GM10266 (cell line): ENCODE results near the gene FNDC3A.
"Not testable (repeated sequence)": the region's sequence is repeated elsewhere in the genome, so short reads cannot be mapped to it uniquely, and the experiment has no call there.

Experiments used
- DNase-seq: peaks from one replicate; pipeline ENCODE4 v3.0.0; 2012; ENCODE audit errors: extremely low spot score
- TF ChIP-seq, protein P1 (sequence below): IDR thresholded peaks from 2 replicates; pipeline ENCODE4 v1.5.1; 2012; ENCODE audit warnings: mild to moderate bottlenecking, low read depth; ENCODE audit not compliant: control insufficient read depth, insufficient read depth; ENCODE audit errors: missing control alignments

Gene FNDC3A

DNA sequence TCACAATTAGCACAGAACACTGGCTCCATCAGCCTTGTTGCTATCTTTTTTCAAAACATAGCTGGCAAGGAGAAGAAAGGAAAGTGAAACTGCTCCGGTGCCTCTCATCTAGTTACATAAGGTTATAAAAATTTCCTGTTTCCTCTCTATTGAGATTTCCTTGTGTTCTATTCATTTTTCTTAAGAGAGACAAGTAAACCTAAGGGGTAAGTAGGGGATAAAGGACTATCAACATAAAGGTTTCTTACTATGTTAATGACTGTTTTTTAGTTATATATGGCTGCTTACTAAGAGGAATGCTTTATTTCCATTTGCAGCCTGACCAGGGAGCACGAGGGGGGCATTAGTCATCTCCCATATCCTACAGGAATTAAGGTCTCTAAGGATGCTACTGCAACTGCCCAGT lies 171.2 kb downstream of the FNDC3A start:
- no peak for DNase-seq
- TF ChIP-seq, protein P1, sequence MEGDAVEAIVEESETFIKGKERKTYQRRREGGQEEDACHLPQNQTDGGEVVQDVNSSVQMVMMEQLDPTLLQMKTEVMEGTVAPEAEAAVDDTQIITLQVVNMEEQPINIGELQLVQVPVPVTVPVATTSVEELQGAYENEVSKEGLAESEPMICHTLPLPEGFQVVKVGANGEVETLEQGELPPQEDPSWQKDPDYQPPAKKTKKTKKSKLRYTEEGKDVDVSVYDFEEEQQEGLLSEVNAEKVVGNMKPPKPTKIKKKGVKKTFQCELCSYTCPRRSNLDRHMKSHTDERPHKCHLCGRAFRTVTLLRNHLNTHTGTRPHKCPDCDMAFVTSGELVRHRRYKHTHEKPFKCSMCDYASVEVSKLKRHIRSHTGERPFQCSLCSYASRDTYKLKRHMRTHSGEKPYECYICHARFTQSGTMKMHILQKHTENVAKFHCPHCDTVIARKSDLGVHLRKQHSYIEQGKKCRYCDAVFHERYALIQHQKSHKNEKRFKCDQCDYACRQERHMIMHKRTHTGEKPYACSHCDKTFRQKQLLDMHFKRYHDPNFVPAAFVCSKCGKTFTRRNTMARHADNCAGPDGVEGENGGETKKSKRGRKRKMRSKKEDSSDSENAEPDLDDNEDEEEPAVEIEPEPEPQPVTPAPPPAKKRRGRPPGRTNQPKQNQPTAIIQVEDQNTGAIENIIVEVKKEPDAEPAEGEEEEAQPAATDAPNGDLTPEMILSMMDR, result no peak

DNA sequence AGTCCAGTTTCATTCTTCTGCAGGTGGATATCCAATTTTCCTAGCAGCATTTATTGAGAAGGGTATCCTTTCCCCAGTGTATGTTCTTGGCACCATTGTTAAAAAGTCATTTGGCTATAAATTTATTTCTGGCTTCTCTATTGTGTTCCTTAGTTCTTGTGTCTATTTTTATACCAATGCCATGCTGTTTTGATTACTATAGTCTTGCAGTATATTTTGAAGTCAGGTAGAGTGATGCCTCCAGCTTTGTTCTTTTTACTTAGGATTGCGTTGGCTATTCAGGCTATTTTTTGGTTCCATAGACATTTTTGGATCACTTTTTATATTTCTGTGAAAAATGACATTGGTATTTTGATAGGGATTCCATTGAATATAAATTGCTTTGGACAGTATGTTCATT lies 172.7 kb downstream of the FNDC3A start:
- TF ChIP-seq, protein P1, result no peak
- no peak for DNase-seq

DNA sequence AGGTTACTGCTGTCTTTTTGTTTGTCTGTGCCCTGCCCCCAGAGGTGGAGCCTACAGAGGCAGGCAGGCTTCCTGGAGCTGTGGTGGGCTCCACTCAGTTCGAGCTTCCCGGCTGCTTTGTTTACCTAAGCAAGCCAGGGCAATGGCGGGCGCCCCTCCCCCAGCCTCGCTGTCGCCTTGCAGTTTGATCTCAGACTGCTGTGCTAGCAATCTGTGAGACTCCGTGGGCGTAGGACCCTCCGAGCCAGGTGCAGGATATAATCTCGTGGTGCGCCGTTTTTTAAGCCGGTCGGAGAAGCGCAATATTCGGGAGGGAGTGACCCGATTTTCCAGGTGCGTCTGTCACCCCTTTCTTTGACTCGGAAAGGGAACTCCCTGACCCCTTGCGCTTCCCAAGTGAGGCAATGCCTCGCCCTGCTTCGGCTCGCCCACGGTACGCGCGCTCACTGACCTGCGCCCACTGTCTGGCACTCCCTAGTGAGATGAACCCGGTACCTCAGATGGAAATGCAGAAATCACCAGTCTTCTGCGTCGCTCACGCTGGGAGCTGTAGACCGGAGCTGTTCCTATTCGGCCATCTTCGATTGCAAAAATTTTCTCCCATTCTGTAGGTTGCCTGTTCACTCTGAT lies 182.4 kb downstream of the FNDC3A start:
- DNase-seq, result not testable (repeated sequence)

DNA sequence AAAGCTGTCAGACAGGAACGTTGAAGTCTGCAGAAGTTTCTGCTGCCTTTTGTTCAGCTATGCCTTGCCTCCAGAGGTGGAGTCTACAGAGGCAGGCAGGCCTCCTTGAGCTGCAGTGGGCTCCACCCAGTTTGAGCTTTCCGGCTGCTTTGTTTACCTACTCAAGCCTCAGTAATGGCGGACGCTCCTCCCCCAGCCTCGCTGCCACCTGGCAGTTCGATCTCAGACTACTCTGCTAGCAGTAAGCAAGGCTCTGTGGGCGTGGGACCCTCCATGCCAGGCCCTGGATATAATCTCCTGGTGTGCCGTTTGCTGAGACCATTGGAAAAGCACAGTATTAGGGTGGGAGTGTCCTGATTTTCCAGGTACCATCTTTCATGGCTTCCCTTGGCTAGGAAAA lies 187.4 kb downstream of the FNDC3A start:
- DNase-seq, result not testable (repeated sequence)

DNA sequence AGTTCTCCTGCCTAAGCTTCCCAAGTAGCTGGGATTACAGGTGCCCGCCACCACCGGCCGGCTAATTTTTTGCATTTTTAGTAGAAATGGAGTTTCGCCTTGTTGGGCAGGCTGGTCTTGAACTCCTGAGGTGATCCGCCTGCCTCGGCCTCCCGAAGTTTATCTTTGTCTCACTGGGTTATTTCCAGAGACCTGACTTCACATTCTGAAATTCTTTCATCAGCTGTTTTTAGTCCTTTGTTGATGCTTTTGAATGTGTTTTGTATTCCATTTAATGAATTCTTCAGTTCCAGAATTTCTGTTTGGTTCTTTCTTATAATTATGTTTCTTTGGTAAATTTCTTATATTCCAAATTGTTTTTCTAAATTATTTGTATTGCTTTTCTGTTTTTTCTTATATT lies 189.0 kb downstream of the FNDC3A start:
- no peak for DNase-seq
- TF ChIP-seq, protein P1, result no peak

DNA sequence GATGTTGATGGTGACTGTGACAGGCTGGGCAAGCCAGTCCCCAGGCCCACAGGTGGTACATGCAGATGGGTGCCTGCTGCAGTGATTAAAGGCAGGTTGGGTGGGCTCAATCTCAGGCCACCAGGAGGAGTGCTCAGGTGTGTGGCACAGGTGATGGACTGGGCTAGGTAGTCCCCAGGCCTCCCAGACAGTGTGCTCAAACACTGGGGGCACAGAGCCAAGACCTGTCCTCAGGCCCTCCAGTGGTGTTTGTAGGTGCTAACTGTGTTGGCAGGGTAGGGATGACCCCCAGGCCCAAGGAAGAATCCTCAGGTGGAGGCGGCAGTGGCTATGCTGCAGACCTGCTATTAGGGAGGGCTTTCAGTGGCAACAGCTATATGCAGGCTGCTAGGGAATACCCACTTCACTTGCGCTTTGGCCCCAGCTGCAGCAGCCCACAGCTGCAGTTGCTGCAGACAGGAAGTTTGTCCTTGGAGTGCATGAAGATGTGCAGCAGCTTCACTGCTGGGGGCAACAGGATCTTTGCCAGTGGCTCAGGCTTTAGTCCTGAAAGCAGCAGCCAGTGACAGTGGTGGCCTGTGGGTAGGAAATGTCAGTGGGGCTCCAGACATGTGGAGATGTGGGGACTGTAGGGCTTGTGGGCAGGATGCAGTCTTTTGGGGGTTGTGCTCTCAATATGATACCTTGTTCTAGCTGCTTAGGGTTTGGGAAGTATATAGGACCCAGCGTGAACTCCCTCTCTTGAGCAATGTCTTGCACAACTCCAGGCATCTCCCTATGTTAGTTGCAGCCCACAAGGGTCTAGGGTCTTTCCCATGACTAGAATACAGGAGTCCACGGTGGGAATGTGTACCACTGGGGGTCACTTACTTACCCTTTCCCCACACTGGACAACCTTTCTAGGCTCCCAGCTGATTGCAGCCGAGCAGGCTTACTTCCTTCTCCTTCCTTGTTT lies 190.4 kb downstream of the FNDC3A start:
- no peak for DNase-seq
- TF ChIP-seq, protein P1, result no peak

DNA sequence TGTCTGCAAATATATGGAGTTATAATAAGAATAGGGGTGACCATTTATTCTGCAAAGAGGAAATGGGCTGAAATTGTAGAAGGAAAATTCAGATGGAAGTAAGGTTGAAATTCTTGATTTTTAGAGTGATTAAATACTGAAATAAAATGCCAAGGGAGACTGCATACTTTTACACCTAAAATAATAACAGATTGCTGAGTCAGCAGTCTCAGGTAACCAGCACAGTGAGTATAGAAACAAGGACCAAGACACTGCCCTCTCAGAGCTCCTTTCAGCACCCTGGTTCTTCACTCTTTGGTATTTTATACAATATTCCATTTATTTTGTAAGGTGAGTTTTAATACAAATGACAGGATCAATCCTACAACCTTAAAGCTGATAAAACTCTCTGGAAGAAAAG lies 195.6 kb downstream of the FNDC3A start:
- TF ChIP-seq, protein P1, result no peak
- no peak for DNase-seq

DNA sequence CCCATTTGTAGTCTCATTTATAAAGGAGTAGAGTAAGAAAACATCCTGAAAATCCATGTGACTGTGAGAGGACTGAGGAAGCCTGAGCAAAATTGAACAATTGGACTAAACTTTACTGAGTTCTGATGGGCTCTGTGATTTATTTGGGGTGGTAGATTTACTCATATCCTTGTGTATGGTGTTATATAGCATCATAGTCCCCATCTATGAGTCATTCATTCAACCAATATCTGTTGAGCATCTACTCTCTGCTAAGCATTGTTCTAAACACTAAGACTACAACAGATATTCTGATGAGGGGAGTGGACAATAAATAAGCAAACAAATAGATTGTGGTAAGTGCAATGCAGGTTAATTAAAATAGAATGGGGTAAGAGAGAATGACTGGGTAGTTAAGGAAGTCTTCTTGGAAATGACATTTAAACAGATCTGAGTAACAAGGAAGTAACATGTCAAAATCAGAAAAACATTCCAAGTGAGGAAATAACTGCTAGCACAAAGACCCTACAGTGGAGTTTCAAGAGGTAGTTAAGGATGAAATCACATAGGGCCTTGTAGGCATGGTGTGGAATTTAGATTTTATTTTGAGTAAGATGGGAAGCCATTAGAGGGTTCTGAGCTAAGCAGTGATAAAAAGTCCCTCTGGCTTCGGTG lies 208.1 kb downstream of the FNDC3A start:
- TF ChIP-seq, protein P1, result no peak
- DNase-seq, result no peak
